IMR-90 (cell line): ENCODE results near the gene ITPKB. TPM values are rescaled to one million over a fixed set of nuclear protein-coding genes. Genes with fewer than 3 reads are reported as not detected.

Experiments used
- ATAC-seq: fragments of 200-7000 bp; cut with Tn5 transposase; 2 replicates; pipeline ENCODE4 v1.9.1; 2020; ENCODE audit warnings: low read depth, mild to moderate bottlenecking, moderate library complexity
- BruUV-seq: library from RNA; stranded (reverse); fragments of 400-500 nt; replicated peaks from 2 replicates; lab custom pipeline; 2021; lab: Mats Ljungman, UMichigan
- CTCF ChIA-PET: fragments of 300-600 bp; formaldehyde crosslinking; extraction: SDS; loops from one replicate; lab custom pipeline; 2021; ENCODE audit warnings: antibody characterized with exemption; lab: Yijun Ruan, JAX
- POLR2A ChIA-PET: fragments of 300-600 bp; sonication (Branson Sonifier 250); formaldehyde crosslinking; loops from one replicate; lab custom pipeline; 2022; ENCODE audit warnings: antibody characterized with exemption; ENCODE audit not compliant: unreplicated experiment; lab: Charles Lee
- DNase-seq: peaks from one replicate; pipeline ENCODE4 v3.0.0; 2013
- H2AFZ ChIP-seq: replicated peaks from 2 replicates; pipeline ENCODE3; 2013; ENCODE audit warnings: low read length, mild to moderate bottlenecking; ENCODE audit not compliant: poor library complexity
- H2AK5ac ChIP-seq: 2 replicates; pipeline ENCODE4 v1.6.1; 2013; ENCODE audit warnings: low read depth, low read length, inconsistent platforms
- H2AK9ac ChIP-seq: replicated peaks from 2 replicates; pipeline ENCODE3; 2013; ENCODE audit warnings: mild to moderate bottlenecking, low read depth, low read length, moderate library complexity; ENCODE audit not compliant: poor library complexity
- H2BK120ac ChIP-seq: 2 replicates; pipeline ENCODE4 v1.6.1; 2013; ENCODE audit warnings: low read depth, low read length, inconsistent platforms
- H2BK15ac ChIP-seq: 3 replicates; pipeline ENCODE4 v1.6.1; 2013; ENCODE audit warnings: low read depth, low read length, inconsistent platforms
- H2BK20ac ChIP-seq: 2 replicates; pipeline ENCODE4 v1.6.1; 2013; ENCODE audit warnings: low read depth, mild to moderate bottlenecking, inconsistent platforms, low read length, moderate library complexity
- H2BK5ac ChIP-seq: 2 replicates; pipeline ENCODE4 v1.6.1; 2013; ENCODE audit warnings: mild to moderate bottlenecking, low read depth, low read length, inconsistent platforms; ENCODE audit not compliant: poor library complexity, severe bottlenecking
- H3K14ac ChIP-seq: replicated peaks from 2 replicates; pipeline ENCODE4 v1.6.1; 2013; ENCODE audit warnings: low read depth, low read length, inconsistent platforms
- H3K18ac ChIP-seq: 2 replicates; pipeline ENCODE4 v1.6.1; 2013; ENCODE audit warnings: low read depth, low read length, control low read depth
- H3K23ac ChIP-seq: 2 replicates; pipeline ENCODE4 v1.6.1; 2013; ENCODE audit warnings: low read depth, low read length, inconsistent platforms
- H3K27ac ChIP-seq: 2 replicates; pipeline ENCODE4 v1.5.1; 2013; ENCODE audit warnings: mild to moderate bottlenecking, control low read depth, low read length; ENCODE audit not compliant: insufficient read depth
- H3K27me3 ChIP-seq: 2 replicates; pipeline ENCODE4 v1.6.1; 2013; ENCODE audit warnings: low read length; ENCODE audit not compliant: control insufficient read depth, insufficient read depth
- H3K36me3 ChIP-seq: 2 replicates; pipeline ENCODE4 v1.6.1; 2013; ENCODE audit warnings: low read length, mixed read lengths; ENCODE audit not compliant: control insufficient read depth, insufficient read depth
- H3K4ac ChIP-seq: 2 replicates; pipeline ENCODE4 v1.6.1; 2013; ENCODE audit warnings: low read depth, low read length, inconsistent platforms
- H3K4me1 ChIP-seq: 2 replicates; pipeline ENCODE4 v1.6.1; 2013; ENCODE audit warnings: low read length, mixed read lengths; ENCODE audit not compliant: control insufficient read depth, insufficient read depth
- H3K4me2 ChIP-seq: 2 replicates; pipeline ENCODE4 v1.6.1; 2013; ENCODE audit warnings: low read depth, mild to moderate bottlenecking, control low read depth, low read length, moderate library complexity
- H3K4me3 ChIP-seq: 2 replicates; pipeline ENCODE4 v1.5.1; 2013; ENCODE audit warnings: low read depth, mild to moderate bottlenecking, control low read depth, low read length, moderate library complexity; ENCODE audit not compliant: insufficient read depth
- H3K56ac ChIP-seq: 2 replicates; pipeline ENCODE4 v1.6.1; 2013; ENCODE audit warnings: low read length, inconsistent platforms; ENCODE audit not compliant: insufficient read depth; ENCODE audit errors: extremely low read depth
- H3K79me1 ChIP-seq, 2 experiments: 2 replicates each; pipeline ENCODE4 v1.6.1; 2013; ENCODE audit warnings: low read length in 2 of 2, inconsistent platforms in 1 of 2, low read depth in 1 of 2
- H3K9ac ChIP-seq: 2 replicates; pipeline ENCODE4 v1.6.1; 2013; ENCODE audit warnings: low read depth, low read length, control low read depth
- H3K9me1 ChIP-seq: 2 replicates; pipeline ENCODE4 v1.6.1; 2013; ENCODE audit warnings: low read length, inconsistent platforms; ENCODE audit not compliant: insufficient read depth
- H3K9me3 ChIP-seq: 2 replicates; pipeline ENCODE4 v1.6.1; 2013; ENCODE audit warnings: low read length; ENCODE audit not compliant: control insufficient read depth, insufficient read depth
- H4K20me1 ChIP-seq: 2 replicates; pipeline ENCODE4 v1.6.1; 2013; ENCODE audit warnings: low read length, inconsistent platforms; ENCODE audit not compliant: insufficient read depth
- H4K5ac ChIP-seq: 2 replicates; pipeline ENCODE4 v1.6.1; 2013; ENCODE audit warnings: mild to moderate bottlenecking, low read depth, low read length, control low read depth
- H4K8ac ChIP-seq, 2 experiments: 2 replicates each; pipeline ENCODE4 v1.6.1; 2013; ENCODE audit warnings: low read depth in 2 of 2, low read length in 2 of 2, control low read depth in 1 of 2, inconsistent platforms in 1 of 2
- H4K91ac ChIP-seq: 2 replicates; pipeline ENCODE4 v1.6.1; 2013; ENCODE audit warnings: low read depth, low read length, inconsistent platforms; ENCODE audit not compliant: insufficient read depth
- BHLHE40 ChIP-seq: fragments of 150-350 bp; IDR thresholded peaks from 2 replicates; pipeline ENCODE4 v1.6.1; 2016; ENCODE audit warnings: mild to moderate bottlenecking, low read depth, low read length
- CEBPB ChIP-seq: IDR thresholded peaks from 2 replicates; pipeline ENCODE4 v1.6.1; 2012; ENCODE audit warnings: low read depth, low read length, improper control_type of control experiment
- CHD1 ChIP-seq: IDR thresholded peaks from 2 replicates; pipeline ENCODE4 v1.6.1; 2012; ENCODE audit warnings: low read depth, low read length, improper control_type of control experiment
- CTCF ChIP-seq: conservative IDR thresholded peaks from 2 replicates; pipeline ENCODE4 v1.5.1; 2012; ENCODE audit warnings: mild to moderate bottlenecking, low read depth, low read length, improper control_type of control experiment
- ELK1 ChIP-seq: fragments of 150-350 bp; IDR thresholded peaks from 2 replicates; pipeline ENCODE4 v1.6.1; 2016; ENCODE audit warnings: low read depth, mild to moderate bottlenecking, low read length, moderate library complexity, borderline replicate concordance
- FOS ChIP-seq: fragments of 150-350 bp; IDR thresholded peaks from 2 replicates; pipeline ENCODE4 v1.6.1; 2016; ENCODE audit warnings: low read depth, low read length
- MAFK ChIP-seq: IDR thresholded peaks from 2 replicates; pipeline ENCODE4 v1.6.1; 2012; ENCODE audit warnings: low read depth, low read length, improper control_type of control experiment
- MAZ ChIP-seq: IDR thresholded peaks from 2 replicates; pipeline ENCODE4 v1.6.1; 2012; ENCODE audit warnings: low read depth, mild to moderate bottlenecking, low read length, improper control_type of control experiment, moderate library complexity, borderline replicate concordance
- MXI1 ChIP-seq: IDR thresholded peaks from 2 replicates; pipeline ENCODE4 v1.6.1; 2012; ENCODE audit warnings: low read depth, mild to moderate bottlenecking, low read length, moderate library complexity, borderline replicate concordance
- NFE2L2 ChIP-seq: fragments of 150-350 bp; IDR thresholded peaks from 2 replicates; pipeline ENCODE4 v1.6.1; 2016; ENCODE audit warnings: low read depth, mild to moderate bottlenecking, low read length
- POLR2A ChIP-seq: IDR thresholded peaks from 2 replicates; pipeline ENCODE4 v1.6.1; 2012; ENCODE audit warnings: mild to moderate bottlenecking, low read depth, low read length
- RAD21 ChIP-seq: IDR thresholded peaks from 2 replicates; pipeline ENCODE4 v1.6.1; 2012; ENCODE audit warnings: low read length, improper control_type of control experiment
- RFX5 ChIP-seq: IDR thresholded peaks from 2 replicates; pipeline ENCODE4 v1.8.0; 2012; ENCODE audit warnings: low read depth, mild to moderate bottlenecking, low read length, moderate library complexity
- WGBS, 2 experiments: methylation state at CpG; one replicate each; pipeline versions ENCODE4 v1.1.5 to v1.1.7; 2013; ENCODE audit warnings: missing lambda C conversion rate in 2 of 2; ENCODE audit not compliant: insufficient read length in 1 of 2; ENCODE audit errors: extremely low coverage in 2 of 2; 5-methylcytosine and 5-hydroxymethylcytosine counted together
- dilution Hi-C: fragments of 300-500 bp; cut with HindIII; formaldehyde crosslinking; loops from one replicate; pipeline ENCODE4 v1.14.3; 2018; ENCODE audit warnings: low sequenced_read_pairs; ENCODE audit not compliant: unreplicated experiment
- in situ Hi-C: fragments of 300-500 bp; cut with MboI; formaldehyde crosslinking; loops from 3 replicates; pipeline ENCODE4 v1.14.3; 2019; ENCODE audit warnings: low sequenced_read_pairs, inconsistent platforms, mixed read lengths
- intact Hi-C: fragments of 100-400 bp; cut with micrococcal nuclease; formaldehyde crosslinking; loops from 2 replicates; pipeline ENCODE4 v1.10.0; 2022
- polyA plus RNA-seq, 3 experiments: library from polyadenylated mRNA; depleted of rRNA; stranded (reverse); fragments of >200 nt; gene quantifications; 2 replicates each; pipeline ENCODE4 v1.2.3, GENCODE V29; 2012; ENCODE audit warnings: low replicate concordance in 1 of 3
- total RNA-seq: library from RNA; depleted of rRNA; stranded (reverse); fragments of >200 nt; gene quantifications from 2 replicates; pipeline ENCODE4 v1.2.3, GENCODE V29; 2012

Gene ITPKB
- total and polyA plus RNA-seq, 2 of the 4 experiments (the other 2 are of a cell fraction): 0.72 to 1.4 TPM

- Histone ChIP-seq H4K5ac (no peak overlapping the region), H3K4me1 (no peaks in the 10 kb centered on the region), H2AK9ac (peak overlapping the region; percentile 10), H3K36me3 (no peaks in the 10 kb centered on the region), H3K79me1 (no peaks in the 10 kb centered on the region), H4K91ac (no peak overlapping the region), H3K9ac (no peak overlapping the region), H3K4me2 (peak overlapping the region; percentile 45), H4K20me1 (no peaks in the 10 kb centered on the region), H3K14ac (no peak overlapping the region), H2AFZ (peak overlapping the region; percentile 68), H3K4ac (no peak overlapping the region), H3K9me3 (peaks cover 2% of the 10 kb centered on the region; the same call in 1 of the 2 replicates), H3K18ac (no peak overlapping the region), H2BK15ac (no peak overlapping the region), H3K23ac (no peak overlapping the region), H2AK5ac (no peak overlapping the region), H3K27me3 (peaks cover 1% of the 10 kb centered on the region), H3K27ac (no peak overlapping the region), H3K9me1 (no peaks in the 10 kb centered on the region), H3K56ac (no peak overlapping the region), H2BK5ac (no peak overlapping the region), H3K4me3 (no peak overlapping the region), H2BK120ac (no peak overlapping the region), H4K8ac (no peak overlapping the region), H2BK20ac (no peak overlapping the region)
- no TSS peak for BruUV-seq
- TF ChIP-seq MAFK (no peak), ELK1 (no peak), MAZ (no peak), FOS (no peak), CTCF (no peak), CEBPB (no peak), CHD1 (no peak), MXI1 (no peak), NFE2L2 (no peak), RAD21 (no peak), BHLHE40 (no peak), RFX5 (no peak), POLR2A (no peak)
- ATAC-seq (peak; percentile 22), DNase-seq (no peak)
- dilution Hi-C loops (no loop called here), in situ Hi-C loops (no loop called here), intact Hi-C loops (loop anchor here (2.0 to 5.0 kb wide), 3 partner anchors 79 to 811 kb away; partner anchors contain the start of gene STUM)
- CTCF ChIA-PET: interaction anchor here (0.6 to 1.3 kb wide), 11 partner anchors 16 to 443 kb away, joined by 3 to 8 read pairs (median 4); partner anchors contain the start of gene ITPKB
- POLR2A ChIA-PET: no interaction called here
- WGBS, 2 experiments: 67% methylated on average over 6 of the region's 10 CpGs; no CpG with 5 or more reads in 1 of the 2 experiments
These were observed 113.1 kb downstream of the ITPKB start for GRCh38 chr1:226625832-226626576.
